Adrenal gland (tissue), 5 donors: ENCODE data around the gene PTGIS.

ENCODE experiments used
- POLR2A ChIP-seq, 2 donors: fragments of 450-650 bp; IDR thresholded peaks; one replicate each; pipeline ENCODE4 v1.6.1; 2017; ENCODE audit warnings: antibody characterized with exemption in 2 of 2, mild to moderate bottlenecking in 2 of 2, moderate library complexity in 1 of 2
- TF ChIP-seq, protein P1 (sequence below), 6 experiments: fragments of 450-650 bp in 4 of 6; fragments of 200-600 bp in 2 of 6; sonication (generic) in 1 of 6; IDR thresholded peaks; 1 replicate in 5 of 6; 2 replicates in 1 of 6; pipeline versions ENCODE4 v1.5.1 to v1.8.0; 2016 to 2021; ENCODE audit warnings: antibody characterized with exemption in 6 of 6, mild to moderate bottlenecking in 2 of 6, moderate library complexity in 1 of 6
- donor health status: DM: no; HTN: no; CAD: no.

DNA sequence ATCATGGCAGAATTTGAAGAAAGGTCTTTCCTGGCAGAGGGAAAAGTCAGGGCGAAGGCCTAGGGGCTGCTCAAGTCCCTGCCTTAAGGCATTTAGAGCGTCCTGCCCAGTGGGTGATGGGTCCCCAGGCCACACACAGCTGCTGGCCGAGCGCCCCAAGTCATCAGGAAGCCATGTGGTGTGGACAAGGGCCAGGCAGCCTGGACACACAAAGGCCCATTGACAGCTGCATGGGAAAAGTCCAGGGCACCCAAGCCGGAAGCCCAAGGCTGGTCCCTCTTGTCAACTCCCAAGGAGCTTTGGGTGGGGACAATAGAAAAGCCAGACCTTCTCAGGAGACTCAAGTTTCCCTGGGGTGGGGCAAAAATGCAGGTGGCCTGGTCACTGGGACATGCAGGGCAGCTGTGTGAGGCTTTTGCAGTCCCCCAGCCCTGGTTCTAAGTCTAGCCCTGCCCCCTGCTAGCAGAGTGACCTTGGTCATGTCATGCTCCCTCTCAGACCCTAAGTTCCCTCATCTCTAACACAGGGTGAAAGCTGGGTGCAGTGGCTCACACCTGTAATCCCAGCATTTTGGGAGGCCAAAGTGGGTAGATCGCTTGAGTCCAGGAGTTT is 44.3 kb upstream of the PTGIS start:
- TF ChIP-seq, protein P1, sequence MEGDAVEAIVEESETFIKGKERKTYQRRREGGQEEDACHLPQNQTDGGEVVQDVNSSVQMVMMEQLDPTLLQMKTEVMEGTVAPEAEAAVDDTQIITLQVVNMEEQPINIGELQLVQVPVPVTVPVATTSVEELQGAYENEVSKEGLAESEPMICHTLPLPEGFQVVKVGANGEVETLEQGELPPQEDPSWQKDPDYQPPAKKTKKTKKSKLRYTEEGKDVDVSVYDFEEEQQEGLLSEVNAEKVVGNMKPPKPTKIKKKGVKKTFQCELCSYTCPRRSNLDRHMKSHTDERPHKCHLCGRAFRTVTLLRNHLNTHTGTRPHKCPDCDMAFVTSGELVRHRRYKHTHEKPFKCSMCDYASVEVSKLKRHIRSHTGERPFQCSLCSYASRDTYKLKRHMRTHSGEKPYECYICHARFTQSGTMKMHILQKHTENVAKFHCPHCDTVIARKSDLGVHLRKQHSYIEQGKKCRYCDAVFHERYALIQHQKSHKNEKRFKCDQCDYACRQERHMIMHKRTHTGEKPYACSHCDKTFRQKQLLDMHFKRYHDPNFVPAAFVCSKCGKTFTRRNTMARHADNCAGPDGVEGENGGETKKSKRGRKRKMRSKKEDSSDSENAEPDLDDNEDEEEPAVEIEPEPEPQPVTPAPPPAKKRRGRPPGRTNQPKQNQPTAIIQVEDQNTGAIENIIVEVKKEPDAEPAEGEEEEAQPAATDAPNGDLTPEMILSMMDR (IDR thresholded peaks at IDR 0.05): no peak
- TF ChIP-seq POLR2A (IDR thresholded peaks at IDR 0.05): no peak
